ENCODE measurements around the gene LRRTM4.
"Not testable (repeated sequence)": the region's sequence is repeated elsewhere in the genome, so short reads cannot be mapped to it uniquely, and the experiment has no call there.

LRRTM4 gene

GRCh38 chr2:77102927-77103326 lies 419.2 kb downstream of the LRRTM4 start:
- DNase-seq (ENCODE audit: insufficient read length, low spot score) (no peak), FAIRE-seq (no peak)
- TF ChIP-seq CTCF (IDR thresholded peaks at IDR 0.05; ENCODE audit: insufficient read depth, missing control alignments), result no peak

DNA sequence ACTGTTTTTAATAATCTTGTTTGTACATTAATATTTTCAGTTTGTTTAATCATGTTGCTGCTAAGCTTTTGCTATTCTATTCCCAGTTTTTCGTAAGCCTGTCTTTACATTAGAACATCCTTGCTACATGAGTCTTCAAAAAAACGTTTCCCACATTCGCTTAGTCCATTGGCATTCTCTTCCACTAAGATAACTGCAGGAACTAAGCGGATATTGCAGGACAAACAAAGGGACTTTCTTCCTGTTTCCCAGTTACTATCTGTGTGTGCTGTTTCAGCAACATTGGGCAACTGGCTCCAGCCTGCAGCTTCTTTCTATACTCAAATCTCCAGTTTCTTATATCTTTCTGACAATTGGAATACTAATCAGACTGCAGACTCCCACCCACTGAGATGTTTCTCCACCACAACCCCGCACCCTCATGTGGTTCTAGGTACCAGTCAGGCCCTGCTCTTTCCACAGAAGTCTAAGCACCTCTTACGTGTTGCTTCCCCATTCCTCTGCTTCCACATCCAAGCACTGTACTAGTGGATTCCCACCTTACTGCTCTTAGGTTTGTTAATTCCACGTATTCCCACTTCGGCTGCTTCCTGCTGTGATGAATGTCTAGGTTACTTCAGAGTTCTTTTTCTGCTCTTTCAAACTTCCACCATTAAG lies 420.3 kb downstream of the LRRTM4 start:
- no peak for TF ChIP-seq CTCF (IDR thresholded peaks at IDR 0.05; ENCODE audit: insufficient read depth, missing control alignments)
- DNase-seq (ENCODE audit: insufficient read length, low spot score) (no peak), FAIRE-seq (no peak)

- no peak for FAIRE-seq
- TF ChIP-seq CTCF (IDR thresholded peaks at IDR 0.05; ENCODE audit: insufficient read depth, missing control alignments), result no peak
- DNase-seq (ENCODE audit: insufficient read length, low spot score), result no peak
Observed at GRCh38 chr2:77099961-77100360, 422.2 kb downstream of the LRRTM4 start.

DNA sequence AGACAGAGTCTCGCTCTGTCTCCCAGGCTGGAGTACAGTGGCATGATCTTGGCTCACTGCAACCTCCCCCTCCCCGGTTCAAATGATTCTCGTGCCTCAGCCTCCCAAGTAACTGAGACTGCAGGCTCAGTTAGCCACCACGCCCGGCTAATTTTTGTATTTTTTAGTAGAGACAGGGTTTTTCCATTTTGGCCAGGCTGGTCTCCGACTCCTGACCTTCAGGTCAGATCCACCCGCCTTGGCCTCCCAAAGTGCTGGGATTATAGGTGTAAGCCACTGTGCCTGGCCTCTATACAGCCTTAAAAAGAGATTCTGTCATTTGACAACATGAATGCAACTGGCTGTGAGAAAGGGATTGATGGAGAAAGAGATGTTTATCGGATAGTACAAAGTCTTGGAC lies 426.7 kb downstream of the LRRTM4 start:
- DNase-seq (ENCODE audit: insufficient read length, low spot score), result not testable (repeated sequence)

DNA sequence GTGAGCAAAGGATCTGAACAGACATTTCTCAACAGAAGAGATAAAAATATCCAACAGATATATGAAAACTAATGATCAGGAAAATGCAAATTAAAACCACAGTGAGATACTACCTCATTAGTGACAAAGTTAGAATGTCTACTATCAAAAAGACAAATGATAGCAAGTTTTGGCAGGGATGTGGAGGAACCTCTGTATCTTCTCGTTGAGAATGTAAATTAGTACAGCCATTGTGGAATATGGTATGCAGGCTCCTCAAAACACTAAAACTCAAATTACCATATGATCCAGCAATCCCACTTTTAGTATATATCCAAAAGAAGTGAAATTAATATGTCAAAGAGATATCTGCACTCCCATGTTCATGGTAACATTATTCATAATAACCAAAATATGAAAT lies 427.1 kb downstream of the LRRTM4 start:
- DNase-seq (ENCODE audit: insufficient read length, low spot score) (no peak), FAIRE-seq (no peak)
- no peak for TF ChIP-seq CTCF (IDR thresholded peaks at IDR 0.05; ENCODE audit: insufficient read depth, missing control alignments)

More for the DNA sequence above, 426.7 kb downstream of the LRRTM4 start:
- not testable (repeated sequence) for FAIRE-seq

GRCh38 chr2:77088424-77088823 lies 433.8 kb downstream of the LRRTM4 start:
- DNase-seq (ENCODE audit: insufficient read length, low spot score); FAIRE-seq: not testable (repeated sequence)

DNA sequence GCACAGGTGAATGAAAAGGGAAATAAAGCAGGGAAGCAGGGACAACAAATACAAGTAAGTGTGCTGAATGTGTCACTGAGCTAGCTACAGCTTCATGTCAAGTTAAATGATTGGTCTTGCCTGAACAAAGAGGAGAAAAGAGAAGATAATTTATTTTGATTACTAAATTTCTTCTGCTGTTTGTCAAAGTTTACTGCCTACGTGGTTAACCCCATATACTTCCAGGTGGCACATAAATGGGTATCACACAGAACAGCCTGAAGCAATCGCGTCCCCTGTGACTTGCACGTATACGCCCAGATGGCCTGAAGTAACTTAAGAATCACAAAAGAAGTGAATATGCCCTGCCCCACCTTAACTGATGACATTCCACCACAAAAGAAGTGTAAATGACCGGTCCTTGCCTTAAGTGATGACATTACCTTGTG lies 434.2 kb downstream of the LRRTM4 start:
- DNase-seq (ENCODE audit: insufficient read length, low spot score) (no peak), FAIRE-seq (no peak)
- no peak for TF ChIP-seq CTCF (IDR thresholded peaks at IDR 0.05; ENCODE audit: insufficient read depth, missing control alignments)

GRCh38 chr2:77086478-77086877 lies 435.7 kb downstream of the LRRTM4 start:
- TF ChIP-seq CTCF (IDR thresholded peaks at IDR 0.05; ENCODE audit: insufficient read depth, missing control alignments), result no peak
- no peak for DNase-seq (ENCODE audit: insufficient read length, low spot score)
- no peak for FAIRE-seq
